KOPT-K1 (cell line): ENCODE results near the gene CCDC191.

Source experiments
- H3K27ac ChIP-seq: fragments of 200-600 bp; sonication (generic); 2 replicates; pipeline ENCODE4 v1.5.1; 2016; ENCODE audit warnings: antibody characterized with exemption, mild to moderate bottlenecking, low read depth, low read length; ENCODE audit not compliant: poor library complexity, severe bottlenecking
- H3K36me3 ChIP-seq: fragments of 200-600 bp; sonication (generic); 2 replicates; pipeline ENCODE4 v1.5.1; 2017; ENCODE audit warnings: antibody characterized with exemption, mild to moderate bottlenecking, low read length, moderate library complexity; ENCODE audit not compliant: insufficient read depth
- H3K9me3 ChIP-seq: fragments of 200-600 bp; sonication (generic); 2 replicates; pipeline ENCODE4 v1.5.1; 2017; ENCODE audit warnings: antibody characterized with exemption, low read length, mild to moderate bottlenecking; ENCODE audit not compliant: insufficient read depth, poor library complexity, severe bottlenecking

CCDC191 gene

DNA sequence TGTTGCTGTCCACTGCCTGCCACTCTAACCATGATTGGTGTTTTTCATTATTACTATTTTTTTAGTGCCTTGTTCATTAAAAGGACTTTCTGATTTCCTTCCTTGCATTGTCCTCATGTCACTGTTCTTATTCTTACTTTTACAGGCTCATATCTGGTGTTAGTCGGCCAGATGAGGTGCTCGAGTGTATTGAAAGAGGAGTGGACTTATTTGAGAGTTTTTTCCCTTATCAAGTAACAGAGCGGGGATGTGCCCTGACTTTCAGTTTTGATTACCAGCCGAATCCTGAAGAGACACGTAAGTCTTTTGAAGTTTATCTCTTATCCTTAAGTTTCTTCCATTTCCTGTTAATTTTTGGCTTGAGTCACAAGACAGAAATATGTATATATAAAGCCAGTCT is 23.4 kb upstream of the CCDC191 start:
- no peak overlapping the region for H3K27ac ChIP-seq
- H3K36me3 ChIP-seq: peaks cover 100% of the 10 kb centered on the region
- no peaks in the 10 kb centered on the region for H3K9me3 ChIP-seq

GRCh38 chr3:114078126-114078525 is 21.8 kb upstream of the CCDC191 start:
- Histone ChIP-seq H3K36me3 (peaks cover 100% of the 10 kb centered on the region), H3K27ac (no peak overlapping the region), H3K9me3 (no peaks in the 10 kb centered on the region)

GRCh38 chr3:114076711-114077110 is 20.4 kb upstream of the CCDC191 start:
- H3K36me3 ChIP-seq: peaks cover 99% of the 10 kb centered on the region
- H3K9me3 ChIP-seq: no peaks in the 10 kb centered on the region
- no peak overlapping the region for H3K27ac ChIP-seq

GRCh38 chr3:114071786-114072185 is 15.5 kb upstream of the CCDC191 start:
- Histone ChIP-seq H3K36me3 (peaks cover 97% of the 10 kb centered on the region), H3K9me3 (no peaks in the 10 kb centered on the region), H3K27ac (no peak overlapping the region)

DNA sequence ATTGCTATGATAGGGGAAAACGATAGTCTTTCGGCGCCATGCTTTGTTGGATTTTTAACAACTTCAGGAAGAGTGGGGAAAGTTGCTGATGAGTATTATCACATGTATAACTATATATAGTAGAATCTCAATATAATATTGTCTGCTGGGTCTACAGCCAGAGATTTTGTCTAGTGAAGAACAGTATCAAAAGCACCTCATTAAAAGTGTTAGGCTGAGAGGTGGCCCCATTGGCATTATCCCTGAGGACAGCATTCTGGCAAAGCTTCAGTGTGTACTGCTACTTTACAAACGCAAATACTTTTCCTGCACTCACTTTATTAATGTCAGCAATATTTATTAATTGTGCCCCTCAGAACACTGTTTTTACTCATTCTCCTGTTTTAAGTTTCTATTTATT is 12.0 kb upstream of the CCDC191 start:
- Histone ChIP-seq H3K27ac (no peak overlapping the region), H3K9me3 (no peaks in the 10 kb centered on the region), H3K36me3 (peaks cover 88% of the 10 kb centered on the region)

DNA sequence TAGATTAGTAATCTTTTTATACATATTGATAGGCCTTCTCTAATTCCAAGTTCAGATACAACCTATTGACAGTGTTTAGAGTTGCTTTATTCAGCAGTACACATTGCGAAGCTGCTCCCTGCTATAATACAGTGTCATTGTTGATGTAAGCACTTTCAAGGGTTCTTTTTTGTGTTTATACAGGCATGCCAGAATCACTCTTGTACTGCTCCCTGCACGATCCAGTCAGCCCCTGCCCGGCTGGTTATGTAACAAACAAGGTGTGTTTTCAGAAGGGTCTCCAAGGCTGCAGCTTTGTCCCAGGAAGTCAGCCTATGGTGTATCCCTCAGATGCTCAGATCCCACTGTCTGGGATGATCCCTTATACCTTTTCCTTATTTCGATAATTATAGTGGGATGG is 11.5 kb upstream of the CCDC191 start:
- H3K27ac ChIP-seq: no peak overlapping the region
- peaks cover 83% of the 10 kb centered on the region for H3K36me3 ChIP-seq
- no peaks in the 10 kb centered on the region for H3K9me3 ChIP-seq

DNA sequence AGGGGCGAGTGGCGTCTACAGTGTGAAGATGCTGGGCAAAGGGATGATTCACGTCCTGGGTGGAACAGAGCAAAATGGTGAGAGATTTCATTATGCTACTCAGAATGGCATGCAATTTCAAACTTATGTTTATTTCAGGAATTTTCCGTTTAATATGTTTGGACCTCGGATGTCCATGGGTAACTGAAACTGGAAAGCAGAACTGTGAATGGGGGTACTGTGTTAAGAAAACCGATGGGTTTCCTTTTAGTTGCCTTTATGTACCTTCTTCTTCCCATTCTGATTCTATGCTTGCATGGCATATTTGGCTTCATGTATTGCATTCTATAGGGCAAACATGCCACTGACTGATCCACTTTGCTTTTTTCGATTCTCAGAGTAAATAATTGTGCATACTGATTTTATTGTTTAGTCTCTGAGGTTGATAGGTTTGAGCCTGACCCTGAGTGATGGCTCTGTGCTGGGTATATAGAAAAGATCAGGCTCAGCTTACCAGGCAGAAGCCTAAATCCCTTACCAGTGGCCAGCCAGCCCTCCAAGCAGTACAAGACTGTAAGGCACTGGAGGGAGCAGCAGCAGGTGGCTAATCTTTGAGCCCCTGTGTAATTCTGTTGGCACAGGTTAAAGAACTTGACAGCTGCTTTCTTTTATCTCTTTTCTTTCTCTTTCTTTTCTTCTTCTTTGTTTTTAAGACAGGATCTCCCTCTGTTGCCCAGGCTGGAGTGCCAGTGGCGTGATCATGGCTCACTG is 4.8 kb upstream of the CCDC191 start:
- H3K36me3 ChIP-seq: peaks cover 43% of the 10 kb centered on the region

GRCh38 chr3:114058646-114059045 is 2.3 kb upstream of the CCDC191 start:
- H3K36me3 ChIP-seq: peaks cover 25% of the 10 kb centered on the region; the same call in 1 of the 2 replicates
- H3K27ac ChIP-seq: no peak overlapping the region
- no peaks in the 10 kb centered on the region for H3K9me3 ChIP-seq

More for the DNA sequence above, 4.8 kb upstream of the CCDC191 start:
- Histone ChIP-seq H3K27ac (no peak overlapping the region), H3K9me3 (no peaks in the 10 kb centered on the region)

DNA sequence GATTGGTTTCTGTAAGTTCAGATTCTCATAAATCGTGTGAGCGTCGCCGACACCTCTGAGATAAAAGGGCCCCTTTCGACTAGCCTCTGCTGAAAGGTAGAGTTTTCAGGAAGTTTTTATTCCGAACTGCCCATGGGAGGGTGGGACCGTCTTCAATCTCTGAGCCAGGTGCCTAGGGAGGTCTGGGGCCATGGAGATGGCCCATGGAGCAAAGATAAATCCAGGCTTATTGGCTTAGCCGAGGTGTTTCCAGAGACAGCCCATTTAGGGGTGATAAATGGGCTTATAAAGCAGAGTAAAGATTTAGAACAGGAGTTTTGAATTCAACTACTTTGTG is 653 bp upstream of the CCDC191 start:
- Histone ChIP-seq H3K27ac (peak overlapping the region; percentile 54), H3K9me3 (no peaks in the 10 kb centered on the region), H3K36me3 (peaks cover 25% of the 10 kb centered on the region; the same call in 1 of the 2 replicates)

- no peaks in the 10 kb centered on the region for H3K9me3 ChIP-seq
- no peak overlapping the region for H3K27ac ChIP-seq
- no peaks in the 10 kb centered on the region for H3K36me3 ChIP-seq
These were observed 4.1 kb downstream of the CCDC191 start for GRCh38 chr3:114052216-114052615.

DNA sequence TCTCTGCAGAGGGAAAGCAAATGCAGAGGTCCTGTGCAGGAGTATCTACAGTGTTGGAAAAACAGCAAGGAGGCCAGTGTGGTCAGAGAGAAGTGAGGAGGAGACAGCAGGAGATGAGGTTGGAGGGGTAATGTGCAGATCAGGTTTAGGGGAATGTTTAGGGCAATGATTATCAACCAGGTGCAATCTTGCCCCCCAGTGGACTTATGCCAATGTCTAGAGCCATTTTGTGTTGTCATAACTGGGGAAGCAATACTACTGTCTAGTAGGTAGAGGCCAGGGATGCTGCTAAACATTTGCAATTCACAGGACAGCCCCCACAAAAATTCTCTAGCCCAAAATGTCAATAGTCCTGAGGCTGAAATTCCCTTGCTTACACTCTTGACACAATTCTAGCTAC is 13.1 kb downstream of the CCDC191 start:
- Histone ChIP-seq H3K27ac (no peak overlapping the region), H3K36me3 (no peaks in the 10 kb centered on the region), H3K9me3 (no peaks in the 10 kb centered on the region)

DNA sequence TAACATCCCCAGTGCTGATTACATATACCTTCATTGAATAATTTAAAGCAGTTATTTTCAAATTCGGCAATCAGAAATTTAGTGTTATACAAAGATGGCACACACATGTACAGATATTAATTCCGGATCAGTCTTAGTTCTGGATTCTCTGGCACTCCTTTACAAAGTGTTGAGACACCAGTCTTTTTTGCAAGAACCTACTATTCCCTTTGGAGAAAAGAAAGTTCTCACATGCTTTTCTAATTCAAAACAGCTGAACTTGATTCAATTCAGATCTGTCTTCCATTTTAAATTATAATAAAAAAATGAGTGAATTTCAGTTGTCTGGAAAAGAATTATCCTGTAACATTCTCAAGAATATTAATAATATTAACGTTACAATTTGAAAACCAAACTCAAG is 20.4 kb downstream of the CCDC191 start:
- no peaks in the 10 kb centered on the region for H3K36me3 ChIP-seq
- H3K27ac ChIP-seq: no peak overlapping the region
- no peaks in the 10 kb centered on the region for H3K9me3 ChIP-seq

DNA sequence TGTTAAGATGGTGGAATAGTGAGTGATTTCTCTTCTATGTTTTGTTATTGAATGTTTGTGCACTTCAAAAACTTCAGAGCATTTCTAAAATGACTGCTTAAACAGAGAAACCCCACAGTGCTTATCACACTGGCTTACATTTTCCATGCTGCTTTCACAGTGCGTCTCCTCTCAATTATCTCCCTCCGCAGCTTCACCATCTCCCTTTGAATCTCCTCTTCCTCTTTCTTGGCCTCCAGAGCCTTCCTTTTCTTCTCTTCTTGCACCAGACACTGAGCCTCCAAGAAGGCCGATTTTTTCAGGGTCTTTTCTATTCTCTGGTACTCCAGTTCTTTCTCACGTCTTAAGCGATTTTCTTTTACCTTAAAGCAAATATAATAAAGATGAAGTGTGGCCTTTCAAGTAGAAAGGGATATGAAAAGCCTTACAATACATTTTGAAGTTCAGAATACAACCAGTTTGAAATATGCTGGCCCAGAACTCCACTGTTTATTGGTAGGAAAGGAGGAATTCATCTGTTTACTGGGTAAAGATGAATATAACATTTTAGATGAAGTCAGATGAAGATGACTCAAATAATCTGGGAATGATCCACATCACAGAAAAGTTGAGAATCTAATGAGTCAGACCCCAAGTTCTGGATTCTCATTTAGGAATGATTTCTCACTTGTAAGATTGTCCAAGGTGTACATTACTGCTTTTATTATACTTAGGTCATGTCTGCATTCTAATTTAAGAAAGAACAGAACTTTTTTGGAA is 21.4 kb downstream of the CCDC191 start:
- no peaks in the 10 kb centered on the region for H3K36me3 ChIP-seq
- H3K27ac ChIP-seq: no peak overlapping the region
- no peaks in the 10 kb centered on the region for H3K9me3 ChIP-seq

DNA sequence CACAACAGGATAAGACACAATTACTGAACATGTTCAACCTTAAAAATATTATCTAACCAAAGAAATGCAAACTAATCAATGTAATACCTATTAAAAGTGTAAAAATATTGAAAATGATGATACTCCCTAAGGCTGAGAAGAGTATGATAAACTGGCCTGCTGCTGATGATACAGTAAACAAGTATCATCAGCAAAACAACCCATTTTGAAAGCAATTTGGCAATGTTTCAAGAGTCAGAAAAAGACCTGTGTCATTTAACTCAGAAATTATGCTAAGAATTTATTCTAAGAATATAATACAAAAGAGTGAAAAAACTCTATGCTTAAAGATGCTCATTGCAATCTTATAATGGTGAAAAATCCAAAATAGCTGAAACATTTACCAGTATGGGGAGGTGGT is 22.1 kb downstream of the CCDC191 start:
- Histone ChIP-seq H3K9me3 (no peaks in the 10 kb centered on the region), H3K36me3 (no peaks in the 10 kb centered on the region), H3K27ac (no peak overlapping the region)

GRCh38 chr3:114033721-114034120 is 22.6 kb downstream of the CCDC191 start:
- Histone ChIP-seq H3K27ac (no peak overlapping the region), H3K9me3 (no peaks in the 10 kb centered on the region), H3K36me3 (no peaks in the 10 kb centered on the region)

- Histone ChIP-seq H3K36me3 (no peaks in the 10 kb centered on the region), H3K9me3 (no peaks in the 10 kb centered on the region), H3K27ac (no peak overlapping the region)
These were observed 30.0 kb downstream of the CCDC191 start for GRCh38 chr3:114026331-114026730.
